ENCODE data around the gene KLHDC8A.

KLHDC8A gene

DNA sequence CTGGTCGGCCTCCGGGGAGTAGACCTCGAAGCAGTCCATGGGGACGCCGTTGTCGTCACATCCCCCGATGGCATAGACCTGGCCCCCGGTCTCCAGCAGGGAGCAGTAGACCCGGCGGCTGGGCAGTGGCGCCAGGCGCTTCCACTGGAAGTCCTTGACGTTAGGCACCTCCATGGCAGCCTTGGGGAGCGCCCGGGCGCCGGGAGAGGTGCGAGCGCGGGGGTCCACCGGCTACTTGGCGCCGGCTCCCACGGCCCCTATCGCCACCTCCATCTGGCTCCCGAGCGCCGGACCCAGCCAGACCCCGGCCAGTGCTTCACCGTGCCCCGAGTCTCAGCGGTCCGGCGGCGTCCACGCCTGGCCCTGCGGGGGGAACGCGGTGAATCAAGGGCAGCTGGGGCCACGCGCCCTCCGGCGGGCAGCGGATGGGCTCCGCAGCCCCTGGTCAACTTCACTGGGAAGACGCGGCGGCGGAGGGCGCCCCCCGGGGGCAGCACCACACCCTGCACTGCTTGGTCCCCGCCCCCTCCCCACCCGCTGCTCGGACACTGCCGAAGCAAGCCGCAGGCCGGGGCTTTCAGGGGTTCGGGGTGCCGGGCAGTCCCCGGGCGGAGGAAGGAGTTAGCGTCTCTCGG lies 13.2 kb downstream of the KLHDC8A start:
- no peak for FAIRE-seq

DNA sequence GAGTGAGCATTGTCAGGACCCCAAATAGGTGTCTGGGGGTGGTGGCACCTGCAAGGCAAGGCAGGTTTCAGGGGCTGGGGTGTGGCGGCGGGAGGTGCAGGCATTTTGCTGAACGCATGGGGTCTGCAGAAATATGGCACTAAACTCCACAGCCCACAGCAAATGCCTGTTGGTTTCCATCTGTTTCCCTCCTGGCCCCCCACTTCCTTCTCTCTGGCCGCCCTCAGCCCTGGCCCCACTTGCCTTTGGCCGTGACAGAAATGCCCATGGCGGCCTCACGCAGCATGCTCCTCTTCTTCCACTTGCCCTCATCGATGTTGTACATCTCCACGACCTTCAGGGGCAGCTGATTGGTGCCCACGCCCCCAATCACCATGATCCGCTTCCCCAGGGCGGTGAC lies 13.7 kb downstream of the KLHDC8A start:
- FAIRE-seq = no peak

DNA sequence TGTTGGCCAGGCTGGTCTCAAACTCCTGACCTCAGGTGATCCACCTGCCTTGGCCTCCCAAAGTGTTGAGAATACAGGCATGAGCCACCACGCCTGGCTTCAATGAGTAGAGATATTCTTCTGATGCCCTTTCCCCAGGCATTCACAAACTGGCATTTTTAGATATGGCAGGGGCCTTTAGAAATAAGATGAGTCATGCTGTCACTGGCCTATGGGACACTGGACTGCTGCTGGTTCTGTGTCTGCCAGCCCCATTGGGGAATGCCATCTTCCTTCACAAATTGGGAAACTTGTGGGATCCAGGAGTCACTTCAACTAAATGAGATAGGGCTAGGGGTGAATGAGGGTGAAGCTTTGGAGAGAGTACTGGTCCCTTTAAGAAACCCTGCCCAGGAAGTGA lies 16.0 kb downstream of the KLHDC8A start:
- FAIRE-seq = no peak

DNA sequence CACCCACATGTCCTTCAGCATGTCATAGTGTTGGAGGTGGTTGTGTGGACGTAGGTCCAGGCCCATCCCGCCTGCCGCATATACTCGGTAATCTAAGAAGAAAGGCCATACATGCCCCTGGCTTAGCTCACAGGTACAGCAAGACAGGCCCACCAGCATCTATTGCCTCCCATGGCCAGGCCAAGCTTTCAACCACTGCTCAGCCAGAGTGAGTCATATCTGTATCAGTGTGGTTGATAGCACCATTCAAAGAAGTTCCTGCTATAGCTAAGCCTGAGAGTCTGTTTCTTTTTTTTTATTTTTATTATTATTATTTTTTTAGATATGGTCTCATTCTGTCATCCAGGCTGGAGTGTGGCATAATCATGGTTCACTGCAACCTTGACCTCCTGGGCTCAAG lies 17.0 kb downstream of the KLHDC8A start:
- FAIRE-seq = no peak

DNA sequence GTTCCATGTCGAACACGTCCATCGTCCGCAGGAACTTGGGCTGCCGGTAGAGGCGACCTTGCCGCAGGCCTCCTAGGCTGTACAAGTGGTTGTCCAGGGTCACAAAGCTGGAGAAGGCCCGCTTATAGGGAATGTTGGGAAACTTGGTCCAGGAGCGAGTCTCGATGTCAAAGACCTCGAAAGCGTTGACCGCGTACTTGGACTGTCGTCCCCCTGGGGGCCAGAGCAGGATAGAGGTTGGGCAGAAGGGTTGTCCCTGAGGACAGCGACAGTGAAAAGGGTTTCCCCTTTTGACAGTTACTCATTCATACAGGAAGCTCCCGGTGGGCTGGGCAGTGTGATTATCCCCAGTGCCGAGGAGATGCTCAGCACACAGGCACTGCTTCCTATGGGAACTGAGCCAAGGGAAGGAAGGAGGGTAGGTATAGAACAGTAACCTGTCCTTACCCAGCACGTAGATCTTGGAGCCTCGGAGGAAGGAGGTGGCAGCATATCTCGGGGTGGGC lies 17.5 kb downstream of the KLHDC8A start:
- FAIRE-seq = no peak

DNA sequence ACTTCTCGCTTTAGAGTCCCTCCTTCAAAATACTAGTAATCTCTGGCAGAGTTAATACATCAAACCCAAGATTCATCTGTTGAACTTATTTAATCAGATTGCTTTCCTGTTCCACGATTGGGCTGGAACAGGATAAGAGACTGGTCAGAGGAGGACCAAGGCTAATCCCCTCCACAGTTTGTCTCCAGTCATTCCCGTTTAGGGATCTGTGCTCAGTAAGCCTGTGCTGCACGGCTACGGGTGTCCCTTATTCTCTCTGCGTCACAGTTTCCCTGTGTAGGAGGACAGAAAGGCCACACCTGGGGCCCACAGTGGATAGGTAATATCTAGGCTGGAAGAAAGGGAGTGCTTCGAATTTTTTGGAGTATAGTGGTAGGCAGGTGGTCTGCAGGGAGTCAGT lies 18.7 kb downstream of the KLHDC8A start:
- no peak for FAIRE-seq

DNA sequence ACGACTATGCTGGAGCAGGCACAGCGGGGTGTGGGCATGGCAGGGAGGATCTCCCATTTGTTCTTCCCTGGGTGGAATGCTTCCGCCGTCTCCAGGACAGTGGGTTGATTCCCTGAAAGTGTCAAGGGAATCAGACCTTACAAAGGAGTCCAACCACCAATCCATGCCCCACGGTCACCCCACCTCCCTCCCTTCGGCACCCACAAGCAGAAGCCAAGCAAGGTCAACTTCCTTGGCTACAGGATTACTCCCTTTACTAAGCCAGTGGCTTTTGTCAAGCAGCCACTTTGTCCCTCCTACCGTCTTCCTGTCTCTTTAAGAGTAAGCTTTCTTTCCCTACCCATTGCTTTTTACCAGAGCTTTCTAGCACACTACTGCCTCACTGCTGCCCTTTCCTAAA lies 19.2 kb downstream of the KLHDC8A start:
- FAIRE-seq = no peak

DNA sequence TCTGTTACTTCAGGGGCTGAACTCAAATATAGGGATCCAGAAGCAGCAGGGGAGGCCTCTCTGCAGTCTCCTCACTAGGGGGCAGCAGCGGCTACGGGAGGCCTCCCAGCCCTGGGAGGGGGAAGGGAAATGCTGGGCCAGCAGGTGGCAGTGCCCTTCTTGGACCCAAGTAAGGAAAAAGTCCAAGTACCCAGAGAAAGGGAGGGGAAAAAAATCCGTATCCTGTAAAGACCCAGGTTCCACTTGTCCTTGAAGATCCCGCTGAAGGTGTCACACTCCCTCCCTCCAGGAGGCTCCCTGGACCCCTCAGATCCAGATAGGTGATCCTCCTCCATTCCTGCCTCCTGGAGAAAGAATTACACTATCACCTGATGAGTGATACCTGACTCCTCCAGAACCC lies 21.0 kb downstream of the KLHDC8A start:
- FAIRE-seq = no peak

DNA sequence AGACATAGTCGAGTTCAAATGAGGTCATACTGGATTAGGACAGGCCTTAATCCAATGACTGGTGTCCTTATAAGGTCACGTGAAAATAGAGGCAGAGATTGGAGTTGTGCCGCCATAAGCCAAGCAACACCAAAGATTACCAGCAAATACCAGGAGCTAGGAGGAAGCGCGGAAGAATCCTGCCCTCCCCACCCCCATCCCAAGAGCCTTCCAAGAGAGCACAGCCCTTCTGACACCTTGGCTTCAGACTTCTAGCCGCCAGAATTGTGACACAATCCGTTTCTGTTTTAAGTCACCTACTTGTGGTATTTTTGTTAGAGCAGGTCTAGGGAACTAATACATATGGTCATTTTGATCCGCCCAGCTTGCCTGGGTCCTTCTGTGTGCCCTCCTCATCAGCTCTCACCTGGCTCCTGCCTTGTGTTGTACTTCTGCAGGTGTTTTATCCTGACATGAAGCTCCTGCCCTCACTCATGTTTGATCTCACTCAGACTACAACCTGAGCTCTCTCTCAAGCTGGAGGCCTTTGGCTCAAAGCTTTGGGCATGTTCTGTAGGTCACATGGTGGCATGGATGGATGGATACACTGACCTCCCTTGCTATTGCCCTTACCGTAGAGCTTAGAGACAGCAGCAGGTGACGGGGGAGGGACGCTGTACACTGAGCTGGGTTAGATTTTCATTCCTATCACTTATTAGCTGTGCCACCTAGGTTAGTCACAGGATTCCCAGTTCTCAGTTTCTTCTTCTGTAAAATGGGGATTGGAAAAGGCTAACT lies 24.5 kb downstream of the KLHDC8A start:
- no peak for FAIRE-seq

DNA sequence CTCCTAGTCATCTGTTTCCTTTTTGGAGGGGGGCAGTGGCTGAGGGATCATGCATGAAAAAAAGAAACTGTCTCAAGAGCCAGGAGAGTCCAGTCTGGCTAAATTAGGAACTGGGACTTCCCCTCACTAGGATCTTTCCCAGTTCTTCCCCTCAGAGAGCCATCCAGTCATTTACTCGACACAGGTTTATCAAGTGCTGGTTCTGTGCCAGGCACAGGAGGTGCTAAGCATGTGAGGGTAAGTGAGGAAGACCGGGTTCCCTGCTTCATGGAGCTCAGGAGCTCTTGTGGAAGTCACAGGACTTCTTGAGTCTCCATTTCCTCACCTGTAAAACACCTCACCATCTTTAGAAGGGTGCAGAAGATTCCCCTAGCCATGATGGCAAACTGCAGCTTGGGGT lies 26.6 kb downstream of the KLHDC8A start:
- FAIRE-seq = no peak

DNA sequence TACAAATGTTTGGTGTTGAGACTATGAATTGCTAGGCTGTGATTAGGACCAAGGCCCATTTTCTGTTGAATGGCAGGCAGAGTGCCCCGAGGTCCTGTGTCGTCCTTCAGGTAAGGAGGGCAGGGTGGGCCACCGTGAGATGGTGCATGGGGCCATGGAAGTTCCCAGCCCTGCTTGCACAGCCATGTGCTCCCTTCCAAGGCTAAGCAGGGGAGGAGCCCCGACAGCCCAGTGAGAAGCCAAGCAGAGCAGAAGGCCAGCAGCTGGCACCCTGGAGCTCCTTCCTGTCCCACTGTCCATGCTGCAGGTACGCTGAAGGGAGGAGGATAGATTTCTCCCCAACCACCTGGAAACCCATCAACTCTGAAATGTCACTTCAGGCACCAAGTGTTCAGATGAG lies 27.0 kb downstream of the KLHDC8A start:
- FAIRE-seq = no peak

DNA sequence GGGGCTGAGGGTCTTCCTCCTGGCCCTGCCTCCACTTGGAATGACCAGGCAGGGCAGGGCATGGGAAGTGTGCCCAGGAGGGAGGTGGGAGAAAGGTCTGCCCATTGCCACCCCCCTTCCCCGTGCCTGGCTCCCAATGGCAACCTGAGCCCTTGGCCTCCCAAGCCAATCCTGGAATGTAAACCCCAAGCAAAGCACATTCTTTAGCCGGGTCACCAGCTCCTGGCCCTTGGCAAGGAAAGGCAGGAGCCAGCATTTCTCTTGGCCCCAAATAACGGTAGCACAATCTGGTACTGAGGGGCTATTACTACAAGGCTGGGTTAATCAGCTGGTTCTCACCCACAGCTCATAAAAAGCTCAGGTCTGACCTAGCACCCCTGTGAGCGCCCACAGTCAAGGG lies 28.2 kb downstream of the KLHDC8A start:
- FAIRE-seq = no peak

DNA sequence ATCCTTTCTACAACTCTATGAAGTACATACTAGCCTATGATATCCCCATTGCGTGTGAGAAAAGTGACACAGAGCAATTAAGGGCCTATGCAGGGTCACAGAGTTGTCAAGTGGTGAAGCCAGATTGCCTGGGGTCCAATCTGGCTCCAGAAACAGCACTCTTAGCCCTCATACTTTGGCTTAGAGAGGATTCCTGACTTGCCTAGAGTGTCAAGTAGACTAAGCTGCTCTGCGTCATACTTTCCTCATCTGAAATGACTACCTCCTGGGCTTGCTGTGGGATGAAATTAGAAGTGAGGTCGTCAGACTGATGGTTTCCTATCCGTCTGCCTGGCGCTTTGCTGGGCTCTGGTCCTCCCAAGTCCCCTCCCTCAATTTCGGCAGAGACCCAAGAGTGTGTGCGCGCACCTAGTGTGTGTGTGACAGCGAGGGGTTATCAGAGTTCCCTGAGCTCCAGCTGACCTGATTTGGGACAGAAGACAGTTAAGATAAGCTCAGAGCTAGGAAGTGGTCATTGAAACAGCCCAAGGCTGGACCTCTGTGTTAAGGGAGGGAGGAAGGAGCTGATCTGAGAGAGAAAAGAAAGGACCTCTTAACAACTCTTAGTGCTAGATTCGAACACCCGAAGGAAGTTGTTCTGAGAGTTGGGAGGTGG lies 29.8 kb downstream of the KLHDC8A start:
- no peak for FAIRE-seq

DNA sequence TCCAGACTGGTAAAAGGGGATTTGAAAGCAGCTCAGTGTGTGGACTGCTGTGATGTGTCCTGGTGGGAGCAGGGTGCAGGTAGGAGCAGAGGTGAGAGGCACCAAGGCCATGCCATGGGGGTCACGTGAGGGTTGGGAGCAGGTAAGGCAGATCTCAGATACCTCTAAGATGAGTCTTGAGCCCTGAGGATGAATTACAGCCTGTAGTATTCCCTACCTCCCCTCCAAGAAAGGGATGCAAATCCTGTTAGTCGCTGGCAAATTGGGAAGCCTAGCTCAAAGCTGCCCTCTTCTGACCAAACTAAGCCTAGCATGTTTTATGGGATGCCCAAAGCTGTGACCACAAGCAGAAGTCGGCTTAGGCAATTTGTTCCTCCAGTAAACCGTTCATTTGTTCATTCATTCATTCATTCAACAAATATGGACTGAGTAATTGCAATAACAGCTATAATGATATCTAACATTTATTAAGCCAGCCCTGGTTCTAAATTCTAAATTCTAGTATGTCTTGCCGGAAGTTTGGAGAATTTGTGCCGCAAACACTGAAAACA lies 31.3 kb downstream of the KLHDC8A start:
- FAIRE-seq = no peak

DNA sequence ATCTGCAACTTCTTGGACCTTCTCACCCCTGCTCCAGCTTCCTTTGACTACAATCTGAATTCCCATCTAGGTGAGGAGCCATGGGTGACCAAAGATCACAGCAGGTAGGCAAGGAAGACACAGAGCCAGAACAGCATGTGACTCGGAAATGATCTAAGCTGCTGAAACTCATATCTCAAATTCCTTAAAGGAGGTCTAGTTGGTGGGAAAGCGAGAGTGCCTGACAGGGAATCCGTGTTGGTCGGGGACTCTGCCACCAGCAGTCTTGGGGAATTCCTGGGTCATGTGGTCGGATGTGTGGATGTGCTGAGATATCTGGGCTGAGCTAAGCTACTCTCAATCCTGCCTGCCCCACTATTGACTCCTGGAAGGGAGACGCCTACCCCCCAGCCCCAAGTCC lies 31.9 kb downstream of the KLHDC8A start:
- FAIRE-seq = no peak

DNA sequence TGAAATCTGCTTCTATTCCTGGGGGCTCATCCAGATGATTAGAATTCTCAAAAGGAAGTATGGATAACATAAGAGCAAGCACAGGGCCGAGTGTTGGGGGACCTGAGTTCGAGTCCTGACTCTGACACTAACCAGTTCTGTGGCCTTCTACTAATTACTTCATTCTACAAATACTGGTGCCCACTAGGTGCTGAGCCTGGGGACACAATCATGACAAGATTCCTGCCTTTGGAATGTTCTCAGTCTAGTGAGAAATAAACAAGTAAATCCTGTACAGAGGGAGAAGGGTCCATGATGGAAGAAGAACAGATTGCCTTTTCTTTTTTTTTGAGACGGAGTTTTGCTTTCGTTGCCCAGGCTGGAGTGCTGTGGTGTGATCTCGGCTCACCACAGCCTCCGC lies 32.9 kb downstream of the KLHDC8A start:
- no peak for FAIRE-seq

DNA sequence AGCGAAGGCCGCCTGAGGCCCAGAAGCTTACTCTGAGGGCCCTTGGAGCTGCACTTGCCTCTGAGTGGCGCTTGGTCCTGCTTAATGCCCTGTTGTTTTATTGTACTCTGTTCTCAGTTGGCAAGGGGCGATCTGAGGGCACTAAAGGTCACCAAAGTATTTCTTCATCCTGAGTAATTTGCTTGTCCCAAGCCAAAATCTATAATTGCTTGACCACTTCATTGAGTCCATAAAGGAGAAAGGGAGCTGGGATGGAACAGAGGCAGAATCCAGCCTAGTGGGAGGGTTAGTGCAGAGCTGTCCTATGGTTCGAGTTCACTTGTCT lies 34.8 kb downstream of the KLHDC8A start:
- FAIRE-seq = no peak

DNA sequence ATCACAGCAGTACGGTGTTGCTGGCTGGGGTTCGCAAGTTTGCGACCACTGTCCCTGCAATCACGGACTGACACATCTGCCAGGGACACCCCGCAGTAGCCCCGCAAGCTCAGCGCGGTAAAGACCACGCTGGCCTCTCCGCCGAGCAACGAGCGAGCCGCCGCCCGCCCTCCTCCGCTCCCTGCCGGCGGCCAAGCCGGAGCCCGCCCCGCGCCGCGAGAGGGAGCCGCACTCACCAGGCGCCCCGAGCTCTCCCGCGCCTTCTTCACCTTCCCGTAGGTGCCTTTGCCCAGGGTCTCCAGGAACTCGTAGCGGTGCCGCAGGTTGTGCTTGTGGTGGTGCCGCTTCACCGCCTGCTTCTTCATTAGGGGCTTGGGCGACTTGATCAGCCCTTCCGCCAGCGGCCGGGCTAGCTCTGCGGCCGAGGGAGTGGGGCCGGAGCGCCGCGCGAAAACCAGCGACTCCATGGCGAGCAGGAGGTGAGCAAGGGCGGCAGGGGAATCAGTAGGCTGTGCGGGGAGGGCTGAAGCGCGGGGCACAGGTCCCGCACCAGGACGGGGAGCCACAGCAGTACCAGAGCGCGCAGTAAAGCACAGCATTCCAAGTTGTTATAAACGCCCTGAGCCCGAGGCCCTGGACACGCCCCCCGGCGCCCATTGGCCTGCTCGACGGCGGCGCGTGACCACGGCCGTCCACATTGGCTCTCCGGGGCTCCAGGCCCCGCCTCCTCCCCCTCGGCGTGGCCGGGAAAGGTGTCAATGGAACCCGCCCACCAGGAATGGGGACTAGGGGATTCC lies 35.4 kb downstream of the KLHDC8A start, which contains the start of gene NUAK2:
NUAK2 (minus strand) TSS at position 584 of the 797 bp plus-strand sequence; CDS start at position 467, 117 bp downstream.
- no peak for FAIRE-seq

DNA sequence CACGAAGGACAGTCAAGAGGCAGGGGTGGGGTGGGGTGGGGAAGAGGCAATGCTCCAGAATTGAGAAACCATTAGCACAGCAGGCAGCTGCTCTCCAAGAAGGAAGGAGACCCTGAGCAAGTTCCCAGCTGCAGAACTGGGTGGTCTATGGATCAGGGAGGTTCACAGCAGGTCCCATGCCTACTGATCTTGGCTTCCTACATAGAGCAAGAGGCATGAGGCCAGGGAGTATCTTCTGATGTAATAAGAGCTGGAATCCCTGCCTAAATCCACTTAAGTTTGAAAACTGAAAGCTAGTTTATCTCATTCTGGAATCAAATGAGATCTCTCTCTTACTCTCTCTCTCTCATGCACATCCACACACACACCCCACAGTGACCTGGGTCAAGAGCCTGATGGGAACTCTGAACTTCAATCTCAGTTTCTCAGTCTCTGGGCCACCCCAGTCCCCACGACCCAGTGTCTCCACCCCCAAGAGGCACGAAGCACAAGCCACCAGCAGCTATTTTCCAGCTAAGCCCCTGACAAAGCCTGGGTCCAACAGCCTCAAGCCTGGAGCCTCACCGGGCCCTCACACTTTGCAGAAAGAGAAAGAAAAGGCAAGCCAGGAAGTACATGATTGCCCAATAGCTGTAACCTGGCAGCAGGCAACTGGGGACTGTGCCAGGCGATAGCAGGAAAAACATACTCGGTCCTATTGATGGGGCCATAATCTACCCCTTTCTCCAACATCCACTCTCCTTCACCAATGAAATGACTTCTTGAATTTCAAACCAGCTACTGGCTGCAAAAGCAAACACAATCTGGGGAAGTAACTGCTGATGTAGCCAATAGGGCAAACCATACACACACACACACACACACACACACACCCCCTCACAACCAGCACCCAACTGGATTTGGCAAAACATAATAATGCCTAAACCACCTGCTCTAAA lies 37.4 kb downstream of the KLHDC8A start:
- no peak for FAIRE-seq

DNA sequence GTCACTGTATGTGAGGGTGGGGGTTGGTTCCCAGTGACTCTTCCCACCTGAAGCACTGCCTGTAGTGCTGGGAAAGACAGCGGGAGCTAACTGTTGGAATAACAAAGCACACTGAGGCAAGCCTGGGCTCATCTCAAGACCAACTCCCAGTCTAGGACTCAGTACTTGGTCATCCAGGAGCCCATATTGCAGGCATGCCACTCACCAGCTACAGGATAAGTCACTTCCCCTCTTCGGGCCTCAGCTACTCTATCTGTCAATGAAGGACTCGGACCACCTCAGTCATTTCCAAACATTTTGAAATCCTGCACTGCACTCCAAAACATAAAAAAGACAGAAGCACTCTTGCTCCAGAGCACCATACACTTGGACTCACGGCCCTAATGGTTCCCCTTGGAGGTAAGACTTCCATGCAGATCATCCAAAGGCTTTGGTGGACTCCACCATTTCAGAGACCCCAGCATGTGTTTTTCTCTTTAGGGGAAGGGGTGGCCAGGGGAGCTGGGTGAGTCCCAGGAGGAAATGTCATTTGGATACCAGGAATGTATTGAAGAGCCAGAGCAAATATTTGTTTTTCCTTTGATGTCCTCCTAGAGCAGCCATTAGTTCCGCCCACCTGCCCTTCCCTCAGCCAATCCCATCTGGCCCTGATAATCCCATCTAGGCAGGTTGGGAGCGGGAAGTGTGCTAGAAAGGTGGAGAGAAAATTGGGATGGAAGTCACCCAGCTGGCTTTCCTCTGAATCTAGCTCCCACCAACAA lies 38.3 kb downstream of the KLHDC8A start:
- FAIRE-seq = no peak

DNA sequence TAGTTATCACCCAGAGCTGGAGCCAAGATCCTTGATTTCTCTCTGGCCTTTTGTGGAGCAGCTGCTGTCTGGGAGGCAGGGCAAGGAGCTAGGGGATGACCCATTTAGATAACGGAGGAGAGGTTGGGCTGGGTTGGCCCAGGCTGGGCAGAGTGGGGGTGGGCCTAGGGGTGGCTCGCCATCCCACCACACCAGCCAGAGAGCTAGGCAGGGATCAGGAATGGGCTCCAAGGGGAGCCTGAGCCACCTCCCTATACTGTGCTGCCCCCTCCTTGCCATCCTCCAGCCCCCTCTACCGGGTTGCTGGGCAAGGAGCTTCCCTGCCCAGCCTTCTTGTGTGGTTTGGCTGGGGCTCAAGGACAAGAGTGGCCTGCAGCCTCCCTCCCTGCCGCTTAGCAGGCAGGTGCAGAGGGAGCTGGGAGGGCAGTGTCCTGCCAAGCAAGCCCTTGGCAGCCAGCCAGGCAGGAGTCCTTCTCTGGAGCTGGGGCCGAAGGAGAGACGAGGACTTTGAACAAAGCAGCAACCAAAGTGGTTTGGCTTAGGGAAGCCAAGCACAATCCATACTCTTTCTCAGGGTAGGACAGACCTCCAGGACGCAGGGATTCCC lies 39.3 kb downstream of the KLHDC8A start:
- FAIRE-seq = no peak

All from A204.1 (cell line).